Measurements from ENCODE around the gene TMEM109. TPM values are rescaled to one million over a fixed set of nuclear protein-coding genes. Genes with fewer than 3 reads are reported as not detected.

Gene TMEM109
- total and polyA plus RNA-seq, 2 donors: 32.9 to 183 TPM

GRCh38 chr11:60941371-60942119, 27.6 kb downstream of the TMEM109 start:
- no peaks in the 10 kb centered on the region for H3K36me3 ChIP-seq (ENCODE audit: insufficient read depth)
- H3K27ac ChIP-seq (ENCODE audit: low read depth): no peak overlapping the region
- no peak for DNase-seq (ENCODE audit: extremely low spot score)
- no peak overlapping the region for H3K4me3 ChIP-seq (ENCODE audit: low read depth, low read length)
- 82% methylated on average over 6 of the region's 6 CpGs for WGBS
- H3K4me1 ChIP-seq (ENCODE audit: insufficient read depth): no peaks in the 10 kb centered on the region

DNA sequence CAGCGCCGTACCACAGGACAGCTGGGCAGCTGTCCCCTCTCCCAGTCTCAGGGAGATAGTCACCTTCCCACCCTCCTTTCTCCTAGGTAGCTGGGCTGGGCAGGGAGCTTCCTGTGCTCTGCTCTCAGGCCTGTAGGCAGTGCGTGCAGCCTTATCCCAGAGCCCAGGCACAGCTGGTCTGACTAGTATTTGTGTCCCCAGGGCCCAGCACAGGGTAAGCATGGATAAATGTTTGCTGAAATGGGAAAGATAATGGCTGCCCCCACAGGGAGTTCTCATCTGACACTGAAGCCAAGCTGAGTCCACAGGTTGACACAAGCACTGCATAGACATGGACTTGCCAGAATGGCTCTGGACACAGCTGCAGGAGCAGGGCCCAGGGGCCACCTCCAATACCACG, 28.3 kb downstream of the TMEM109 start:
- Histone ChIP-seq H3K4me3 (ENCODE audit: low read depth, low read length) (no peak overlapping the region), H3K27ac (ENCODE audit: low read depth) (no peak overlapping the region), H3K4me1 (ENCODE audit: insufficient read depth) (no peaks in the 10 kb centered on the region), H3K36me3 (ENCODE audit: insufficient read depth) (no peaks in the 10 kb centered on the region)
- no peak for DNase-seq (ENCODE audit: extremely low spot score)
- 76% methylated on average over 4 of the region's 4 CpGs for WGBS

GRCh38 chr11:60942970-60943565, 29.1 kb downstream of the TMEM109 start:
- DNase-seq (ENCODE audit: extremely low spot score): peak; percentile 48
- Histone ChIP-seq H3K4me3 (ENCODE audit: low read depth, low read length) (no peak overlapping the region), H3K4me1 (ENCODE audit: insufficient read depth) (no peaks in the 10 kb centered on the region), H3K36me3 (ENCODE audit: insufficient read depth) (no peaks in the 10 kb centered on the region), H3K27ac (ENCODE audit: low read depth) (no peak overlapping the region)
- WGBS: 67% methylated on average over 9 of the region's 9 CpGs

- no peaks in the 10 kb centered on the region for H3K36me3 ChIP-seq (ENCODE audit: insufficient read depth)
- no peak overlapping the region for H3K27ac ChIP-seq (ENCODE audit: low read depth)
- no peak for DNase-seq (ENCODE audit: extremely low spot score)
- 90% methylated on average over 11 of the region's 11 CpGs for WGBS
- H3K4me1 ChIP-seq (ENCODE audit: insufficient read depth): no peaks in the 10 kb centered on the region
- H3K4me3 ChIP-seq (ENCODE audit: low read depth, low read length): no peak overlapping the region
Observed at GRCh38 chr11:60944490-60945294, 30.7 kb downstream of the TMEM109 start.

GRCh38 chr11:60945295-60945667, 31.3 kb downstream of the TMEM109 start:
- no peak for DNase-seq (ENCODE audit: extremely low spot score)
- 90% methylated on average over 5 of the region's 5 CpGs for WGBS
- H3K27ac ChIP-seq (ENCODE audit: low read depth): no peak overlapping the region
- no peak overlapping the region for H3K4me3 ChIP-seq (ENCODE audit: low read depth, low read length)
- no peaks in the 10 kb centered on the region for H3K4me1 ChIP-seq (ENCODE audit: insufficient read depth)
- no peaks in the 10 kb centered on the region for H3K36me3 ChIP-seq (ENCODE audit: insufficient read depth)

- 86% methylated on average over 15 of the region's 15 CpGs for WGBS
- Histone ChIP-seq H3K4me3 (ENCODE audit: low read depth, low read length) (no peak overlapping the region), H3K4me1 (ENCODE audit: insufficient read depth) (no peaks in the 10 kb centered on the region), H3K36me3 (ENCODE audit: insufficient read depth) (no peaks in the 10 kb centered on the region), H3K27ac (ENCODE audit: low read depth) (no peak overlapping the region)
- DNase-seq (ENCODE audit: extremely low spot score): no peak
Observed at GRCh38 chr11:60946601-60947264, 32.8 kb downstream of the TMEM109 start.

GRCh38 chr11:60947700-60948099, 33.7 kb downstream of the TMEM109 start:
- Histone ChIP-seq H3K4me1 (ENCODE audit: insufficient read depth) (no peaks in the 10 kb centered on the region), H3K36me3 (ENCODE audit: insufficient read depth) (no peaks in the 10 kb centered on the region), H3K4me3 (ENCODE audit: low read depth, low read length) (no peak overlapping the region), H3K27ac (ENCODE audit: low read depth) (no peak overlapping the region)
- WGBS: 48% methylated on average over 2 of the region's 2 CpGs
- no peak for DNase-seq (ENCODE audit: extremely low spot score)

DNA sequence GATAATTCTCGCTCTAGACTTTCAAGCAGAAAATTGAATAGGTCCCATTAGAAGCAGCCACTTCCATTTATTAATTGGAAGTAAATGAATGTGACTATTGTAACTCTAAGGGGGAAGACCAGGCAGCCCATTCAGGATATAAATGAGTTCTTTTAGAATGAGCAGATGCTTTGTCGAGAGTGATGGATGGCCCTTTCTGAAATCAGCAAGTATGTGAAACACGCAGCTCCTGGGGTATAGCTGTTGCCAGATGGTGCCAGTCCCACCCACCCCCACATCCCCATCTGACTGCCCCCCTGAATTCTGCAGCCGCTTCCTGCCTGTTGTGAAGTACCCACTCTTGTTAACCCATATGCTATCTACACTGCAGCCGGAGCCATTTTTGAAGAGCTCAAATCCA, 34.3 kb downstream of the TMEM109 start:
- DNase-seq (ENCODE audit: extremely low spot score): no peak
- 85% methylated on average over 5 of the region's 5 CpGs for WGBS
- Histone ChIP-seq H3K27ac (ENCODE audit: low read depth) (no peak overlapping the region), H3K4me3 (ENCODE audit: low read depth, low read length) (no peak overlapping the region), H3K36me3 (ENCODE audit: insufficient read depth) (no peaks in the 10 kb centered on the region), H3K4me1 (ENCODE audit: insufficient read depth) (no peaks in the 10 kb centered on the region)

DNA sequence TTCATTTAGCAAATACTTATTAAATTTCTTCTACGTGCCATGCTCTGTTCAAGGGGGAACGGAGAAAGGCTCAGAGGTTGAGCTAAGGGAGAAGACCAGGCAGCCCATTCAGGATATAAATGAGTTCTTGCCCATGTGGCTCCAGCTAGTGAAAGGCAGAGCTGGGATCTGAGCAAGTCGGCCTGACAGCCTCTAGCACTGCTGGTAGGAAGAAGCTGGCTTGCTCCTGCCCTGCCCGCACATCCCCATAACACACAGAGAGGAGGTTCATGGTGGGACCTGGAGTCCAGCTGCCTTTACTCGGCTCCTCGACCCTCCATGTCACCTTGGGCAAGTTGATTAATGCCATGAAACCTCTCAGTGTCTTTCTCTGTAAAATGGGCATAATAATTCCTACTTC, 36.1 kb downstream of the TMEM109 start:
- no peak for DNase-seq (ENCODE audit: extremely low spot score)
- no peaks in the 10 kb centered on the region for H3K36me3 ChIP-seq (ENCODE audit: insufficient read depth)
- H3K4me3 ChIP-seq (ENCODE audit: low read depth, low read length): no peak overlapping the region
- H3K27ac ChIP-seq (ENCODE audit: low read depth): no peak overlapping the region
- H3K4me1 ChIP-seq (ENCODE audit: insufficient read depth): no peaks in the 10 kb centered on the region
- WGBS: 88% methylated on average over 6 of the region's 6 CpGs

- Histone ChIP-seq H3K4me1 (ENCODE audit: insufficient read depth) (no peaks in the 10 kb centered on the region), H3K36me3 (ENCODE audit: insufficient read depth) (no peaks in the 10 kb centered on the region), H3K4me3 (ENCODE audit: low read depth, low read length) (peak overlapping the region; percentile 48), H3K27ac (ENCODE audit: low read depth) (no peak overlapping the region)
- 13% methylated on average over 86 of the region's 86 CpGs for WGBS
- DNase-seq (ENCODE audit: extremely low spot score): no peak
Observed at GRCh38 chr11:60950933-60951605, 37.1 kb downstream of the TMEM109 start.

DNA sequence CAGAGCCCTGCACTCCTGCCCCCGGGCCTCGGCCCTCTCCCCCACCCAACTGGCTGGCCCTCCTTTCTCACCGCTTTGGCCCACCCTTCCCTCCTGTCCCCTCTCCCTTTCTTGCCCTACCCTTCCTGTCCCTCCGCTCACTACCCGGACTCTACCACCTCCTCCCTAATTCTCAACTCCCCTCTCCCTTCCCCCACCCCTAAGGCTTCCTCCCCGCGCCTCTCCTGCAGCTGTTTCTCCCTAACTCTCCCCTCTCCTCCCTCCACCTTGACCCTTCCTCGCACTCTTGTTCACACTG, 37.6 kb downstream of the TMEM109 start:
- Histone ChIP-seq H3K4me1 (ENCODE audit: insufficient read depth) (no peaks in the 10 kb centered on the region), H3K36me3 (ENCODE audit: insufficient read depth) (no peaks in the 10 kb centered on the region), H3K4me3 (ENCODE audit: low read depth, low read length) (peak overlapping the region; percentile 48), H3K27ac (ENCODE audit: low read depth) (peak overlapping the region; percentile 79)
- no peak for DNase-seq (ENCODE audit: extremely low spot score)
- WGBS: 14% methylated on average over 8 of the region's 8 CpGs

- Histone ChIP-seq H3K4me3 (ENCODE audit: low read depth, low read length) (peak within 1 kb of the TSS; percentile 48), H3K4me1 (ENCODE audit: insufficient read depth) (no peaks in the 10 kb centered on the region), H3K36me3 (ENCODE audit: insufficient read depth) (no peaks in the 10 kb centered on the region), H3K27ac (ENCODE audit: low read depth) (peak within 1 kb of the TSS; percentile 79)
- 20% methylated on average over 23 of the region's 23 CpGs for WGBS
- peak; percentile 28 for DNase-seq (ENCODE audit: extremely low spot score)
Observed at GRCh38 chr11:60951904-60952741, 38.2 kb downstream of the TMEM109 start, which contains the start of gene SLC15A3. TSS of gene SLC15A3 (minus strand) at chr11:60952176. CDS start at chr11:60951551, 625 bp downstream.

Data from urinary bladder (tissue), 4 donors.